Activated B cell treated with CpG ODN at 0.5 μM for 24 hours (primary cell): Measurements from ENCODE around the gene KIAA1671. TPM values are rescaled to one million over a fixed set of nuclear protein-coding genes. Genes with fewer than 3 reads are reported as not detected.

Source experiments
- ATAC-seq: fragments of 200-7000 bp; cut with Tn5 transposase; one replicate; pipeline ENCODE4 v1.10.0; 2021; ENCODE audit warnings: low read depth, mild to moderate bottlenecking, moderate library complexity
- CTCF ChIA-PET: fragments of 350-600 bp; sonication (Branson Sonifier 250); formaldehyde crosslinking; loops from one replicate; lab custom pipeline; 2021; ENCODE audit warnings: antibody characterized with exemption; lab: Charles Lee
- POLR2A ChIA-PET: fragments of 350-600 bp; sonication (Branson Sonifier 250); formaldehyde crosslinking; loops from one replicate; lab custom pipeline; 2021; ENCODE audit warnings: antibody characterized with exemption; lab: Charles Lee
- DNase-seq: peaks from one replicate; pipeline ENCODE4 v3.0.0; 2022
- H3K27ac Mint-ChIP-seq: one replicate; pipeline ENCODE4 v1.8.0; 2020; ENCODE audit warnings: mixed read lengths
- H3K27me3 Mint-ChIP-seq: one replicate; pipeline ENCODE4 v1.8.0; 2021; ENCODE audit warnings: mixed read lengths
- H3K36me3 Mint-ChIP-seq: one replicate; pipeline ENCODE4 v1.8.0; 2021; ENCODE audit warnings: low read depth, mixed read lengths
- H3K4me1 Mint-ChIP-seq: one replicate; pipeline ENCODE4 v1.8.0; 2021; ENCODE audit warnings: mixed read lengths
- H3K4me3 Mint-ChIP-seq: one replicate; pipeline ENCODE4 v1.8.0; 2020; ENCODE audit warnings: mild to moderate bottlenecking, mixed read lengths
- H3K9me3 Mint-ChIP-seq: one replicate; pipeline ENCODE4 v1.8.0; 2020; ENCODE audit warnings: mixed read lengths
- CTCF ChIP-seq: fragments of 200-600 bp; IDR thresholded peaks from one replicate; pipeline ENCODE4 v1.8.0; 2022; ENCODE audit warnings: antibody characterized with exemption, mild to moderate bottlenecking
- intact Hi-C: fragments of 100-400 bp; cut with micrococcal nuclease; formaldehyde crosslinking; loops from one replicate; pipeline ENCODE4 v1.15.1; 2024
- total RNA-seq: library from RNA; stranded (reverse); gene quantifications from 2 replicates; pipeline ENCODE4 v1.2.3, GENCODE V29; 2022

Gene KIAA1671
- total RNA-seq, 1 donor from 2014 or later: 0.04 TPM

GRCh38 chr22:24947383-24947782, 5.1 kb upstream of the KIAA1671 start:
- no peak overlapping the region for H3K27ac Mint-ChIP-seq
- H3K4me1 Mint-ChIP-seq: peaks cover 7% of the 10 kb centered on the region
- intact Hi-C loops: no loop called here
- no peaks in the 10 kb centered on the region for H3K9me3 Mint-ChIP-seq
- no peak for TF ChIP-seq CTCF
- POLR2A ChIA-PET: no interaction called here
- H3K36me3 Mint-ChIP-seq: no peaks in the 10 kb centered on the region
- DNase-seq: no peak
- H3K4me3 Mint-ChIP-seq: no peak overlapping the region
- peaks cover 54% of the 10 kb centered on the region for H3K27me3 Mint-ChIP-seq
- CTCF ChIA-PET: no interaction called here
- no peak for ATAC-seq

- Mint-ChIP-seq H3K27me3 (peaks cover 54% of the 10 kb centered on the region), H3K9me3 (no peaks in the 10 kb centered on the region), H3K4me1 (peaks cover 7% of the 10 kb centered on the region), H3K36me3 (no peaks in the 10 kb centered on the region), H3K4me3 (no peak overlapping the region), H3K27ac (no peak overlapping the region)
- no peak for ATAC-seq
- intact Hi-C loops: no loop called here
- POLR2A ChIA-PET: no interaction called here
- no peak for DNase-seq
- no peak for TF ChIP-seq CTCF
- CTCF ChIA-PET: no interaction called here
Observed at GRCh38 chr22:24947881-24948280, 4.6 kb upstream of the KIAA1671 start.

GRCh38 chr22:24948356-24949202, 3.9 kb upstream of the KIAA1671 start:
- no peaks in the 10 kb centered on the region for H3K36me3 Mint-ChIP-seq
- POLR2A ChIA-PET: no interaction called here
- intact Hi-C loops: no loop called here
- no peak overlapping the region for H3K27ac Mint-ChIP-seq
- peaks cover 58% of the 10 kb centered on the region for H3K27me3 Mint-ChIP-seq
- ATAC-seq (no peak), DNase-seq (no peak)
- TF ChIP-seq CTCF: no peak
- no peak overlapping the region for H3K4me3 Mint-ChIP-seq
- no peaks in the 10 kb centered on the region for H3K9me3 Mint-ChIP-seq
- H3K4me1 Mint-ChIP-seq: peaks cover 10% of the 10 kb centered on the region
- CTCF ChIA-PET: no interaction called here

- CTCF ChIA-PET: no interaction called here
- H3K27ac Mint-ChIP-seq: no peak overlapping the region
- H3K36me3 Mint-ChIP-seq: no peaks in the 10 kb centered on the region
- peaks cover 14% of the 10 kb centered on the region for H3K4me1 Mint-ChIP-seq
- DNase-seq: no peak
- H3K9me3 Mint-ChIP-seq: no peaks in the 10 kb centered on the region
- POLR2A ChIA-PET: interaction anchor here (0.6 kb wide), 1 partner anchor 18 kb away, joined by 7 read pairs; no protein-coding TSS in a partner anchor
- TF ChIP-seq CTCF: no peak
- intact Hi-C loops: no loop called here
- no peak for ATAC-seq
- peaks cover 66% of the 10 kb centered on the region for H3K27me3 Mint-ChIP-seq
- H3K4me3 Mint-ChIP-seq: no peak overlapping the region
Observed at GRCh38 chr22:24950272-24950902, 2.1 kb upstream of the KIAA1671 start.

- Mint-ChIP-seq H3K36me3 (no peaks in the 10 kb centered on the region), H3K27me3 (peaks cover 66% of the 10 kb centered on the region), H3K4me3 (peak overlapping the region; percentile 42), H3K9me3 (no peaks in the 10 kb centered on the region), H3K4me1 (peaks cover 14% of the 10 kb centered on the region), H3K27ac (no peak overlapping the region)
- CTCF ChIA-PET: no interaction called here
- ATAC-seq: no peak
- no peak for TF ChIP-seq CTCF
- no peak for DNase-seq
- intact Hi-C loops: loop anchor here (1.0 kb wide), 1 partner anchor 95 kb away; no protein-coding TSS in a partner anchor
- POLR2A ChIA-PET: no interaction called here
Observed at GRCh38 chr22:24952837-24953383, 394 bp downstream of the KIAA1671 start.
